HG03175 (cell line): ENCODE results near the gene MIEF1.

Source experiments
- ATAC-seq: cut with Tn5 transposase; IDR thresholded peaks from one replicate; pipeline ENCODE4 v1.9.1; 2021; ENCODE audit warnings: mild to moderate bottlenecking, moderate library complexity; ENCODE audit not compliant: unreplicated experiment

The MIEF1 gene

DNA sequence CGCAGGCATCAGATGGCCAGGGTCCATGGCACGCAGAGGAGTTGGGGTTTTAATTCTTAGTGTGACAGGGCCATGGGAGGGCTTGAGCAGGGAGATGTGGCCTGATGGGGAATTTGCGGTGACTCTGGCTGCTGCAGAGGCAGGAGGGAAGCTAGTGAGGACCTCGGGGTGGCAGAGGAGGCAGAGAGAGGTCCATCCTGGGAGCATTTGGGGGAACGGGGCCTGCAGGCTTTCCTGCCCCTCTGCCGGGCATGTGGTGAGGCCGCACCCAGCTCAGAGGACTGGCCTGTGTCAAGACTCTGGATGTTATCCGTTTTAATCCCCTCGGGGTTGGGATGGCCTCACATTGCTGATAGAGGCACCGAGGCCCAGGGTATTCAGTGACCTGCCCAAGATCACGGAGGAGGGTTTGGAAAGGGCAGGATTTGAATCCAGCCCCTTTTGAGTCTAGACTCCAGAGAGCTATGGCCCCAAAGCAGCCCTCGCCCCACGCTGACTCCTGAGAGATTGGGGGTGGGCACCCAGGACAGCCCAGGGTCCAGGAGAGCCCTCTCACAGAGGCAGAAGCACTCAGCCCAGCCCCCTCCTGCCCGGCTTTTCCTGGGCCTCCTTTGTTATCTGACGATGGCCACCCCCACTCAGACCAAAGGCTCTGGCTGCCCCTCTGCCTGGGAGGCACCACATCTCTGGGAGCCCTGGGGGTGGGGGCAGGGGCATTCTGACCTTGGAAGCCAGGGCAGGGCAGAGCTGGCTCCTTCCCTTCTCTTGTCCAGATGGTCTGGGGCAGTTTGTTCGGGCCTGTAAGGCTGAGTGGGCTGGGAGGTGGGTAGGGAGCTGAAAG lies 31.4 kb upstream of the MIEF1 start:
- ATAC-seq: no peak

DNA sequence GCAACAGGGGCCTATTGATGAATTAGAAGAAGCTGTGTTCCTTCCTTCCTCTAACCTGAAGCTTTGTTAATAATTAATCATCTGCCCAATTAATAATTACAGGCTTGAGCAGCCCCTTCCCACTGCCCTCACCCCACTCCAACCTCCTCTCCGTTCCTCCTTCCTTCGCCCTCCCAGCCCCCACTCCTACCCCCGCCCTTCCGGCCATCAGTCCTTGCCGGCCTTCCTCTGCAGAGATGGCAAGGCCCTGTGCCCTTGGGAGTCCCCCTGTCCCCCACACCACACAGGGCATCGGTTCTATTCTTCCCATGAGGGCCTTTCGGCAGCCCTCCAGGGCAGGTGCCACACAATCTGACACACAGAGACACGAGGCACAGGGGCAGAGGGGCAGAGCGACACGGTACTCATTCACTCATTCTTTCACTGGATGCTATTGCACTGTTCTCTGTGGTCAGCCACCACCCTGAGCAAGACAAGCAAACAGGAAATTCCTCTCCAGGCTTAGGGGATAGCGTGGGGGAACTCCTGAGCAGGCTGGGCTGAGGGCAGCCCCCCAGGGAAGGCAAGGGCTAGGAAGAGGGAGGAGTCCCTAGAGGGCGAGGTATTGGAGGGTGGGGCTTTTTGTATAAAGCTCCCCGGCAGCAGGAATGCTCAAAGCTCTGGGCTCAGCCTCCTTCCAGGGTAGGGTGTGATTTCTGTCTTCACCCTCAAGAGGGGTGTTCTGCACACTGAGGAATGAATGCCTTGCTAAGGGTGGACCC lies 30.5 kb upstream of the MIEF1 start:
- ATAC-seq: peak; percentile 61

DNA sequence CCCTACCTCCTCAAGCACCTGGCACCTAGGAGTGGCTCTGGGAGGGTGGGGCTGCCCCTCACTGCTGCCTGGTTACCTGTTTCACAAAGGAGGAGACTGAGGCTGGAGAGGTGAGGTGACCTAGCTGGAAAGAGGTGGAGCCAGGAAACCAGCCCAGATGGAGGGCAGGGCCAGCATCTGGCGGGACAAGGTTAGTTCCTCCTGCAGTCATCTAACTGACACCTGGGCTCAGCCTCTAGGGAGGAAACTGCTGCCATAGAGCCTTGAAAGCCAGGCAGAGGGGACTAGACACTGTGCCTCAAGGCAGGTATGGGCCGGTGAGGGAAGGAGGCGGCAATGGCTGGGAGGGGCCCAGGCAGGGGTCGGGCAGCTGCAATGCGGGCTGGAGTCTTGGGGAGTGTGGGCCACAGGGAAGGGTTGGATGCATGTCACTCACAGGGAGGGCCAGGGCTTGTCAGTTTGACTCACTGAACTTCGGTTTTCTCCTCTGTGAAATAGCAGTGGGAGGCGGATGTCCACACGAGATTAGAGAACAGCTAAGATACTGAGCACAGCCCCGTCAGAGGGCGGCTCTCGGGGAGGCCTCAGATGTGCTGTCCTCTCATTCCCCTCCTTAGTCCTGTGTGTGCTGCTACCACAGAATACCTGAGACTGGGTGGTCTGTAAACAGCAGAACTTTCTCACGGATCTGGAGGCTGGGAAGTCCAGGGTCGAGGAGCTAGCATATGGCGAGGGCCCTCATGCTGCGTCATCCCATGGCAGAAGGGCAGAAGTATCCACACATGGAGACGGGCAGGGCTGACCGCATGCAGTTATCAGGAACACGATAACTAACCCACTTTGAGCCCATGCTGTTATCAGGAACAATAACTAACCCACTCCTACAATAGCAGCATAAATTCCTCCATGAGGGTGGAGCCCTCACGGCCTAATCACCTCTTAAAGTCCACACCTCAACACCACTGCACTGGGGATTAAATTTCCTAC lies 29.2 kb upstream of the MIEF1 start:
- ATAC-seq: no peak

DNA sequence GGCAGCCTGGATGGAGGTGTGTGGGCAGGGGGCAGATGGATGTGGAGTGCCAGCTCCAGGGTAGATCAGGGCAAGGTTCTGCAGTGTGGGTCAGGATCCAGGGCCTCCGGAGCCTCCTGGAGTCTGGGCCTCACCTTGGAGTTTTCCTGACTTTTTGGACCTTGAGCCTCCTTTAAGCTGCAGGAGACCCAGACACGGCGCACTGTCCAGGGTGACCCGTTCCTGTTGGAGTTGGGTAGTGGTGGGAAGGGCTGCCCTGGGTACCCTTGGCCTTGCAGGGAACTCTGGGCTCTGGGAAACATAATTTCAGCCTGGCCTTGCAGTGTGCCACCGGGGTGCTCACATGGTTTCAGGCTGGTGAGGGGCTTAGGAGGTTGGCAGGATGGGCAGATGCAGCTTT lies 28.2 kb upstream of the MIEF1 start:
- no peak for ATAC-seq

DNA sequence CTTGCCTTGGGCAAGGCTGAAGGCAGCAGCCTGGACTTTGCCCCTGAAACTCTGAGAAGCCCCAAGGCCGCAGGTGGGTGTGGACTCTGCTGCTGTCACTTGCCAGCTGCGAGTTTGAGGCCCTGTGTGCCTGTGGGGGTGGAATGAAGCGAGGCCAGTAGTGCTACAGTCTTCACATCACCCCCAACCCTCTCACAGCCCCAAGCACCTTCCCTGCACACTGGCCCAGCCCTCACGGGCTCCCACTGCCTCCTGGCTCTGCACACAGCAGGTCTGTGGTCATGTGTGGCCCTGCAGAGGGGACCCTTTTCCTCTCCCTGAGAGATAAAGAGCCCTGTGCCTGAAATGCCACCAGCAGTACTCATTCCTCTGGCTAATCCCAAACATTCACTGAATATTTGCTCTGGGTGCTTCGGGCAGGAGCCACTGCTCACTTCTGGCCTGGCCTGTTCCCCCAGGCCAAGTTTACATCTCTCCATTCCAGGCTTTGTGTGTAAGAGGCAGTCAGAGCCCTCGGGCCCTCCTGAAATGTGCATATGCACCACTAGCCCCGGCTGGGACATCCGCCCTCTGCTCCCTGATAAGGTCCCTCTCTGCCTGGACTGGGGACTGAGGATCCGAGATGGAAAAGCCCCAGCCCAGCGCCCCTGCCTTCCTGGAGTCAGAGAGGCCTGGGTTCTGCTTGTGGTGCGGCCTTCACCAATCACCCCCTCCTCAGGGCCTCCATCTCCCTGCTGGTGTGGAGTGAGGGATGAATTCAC lies 27.6 kb upstream of the MIEF1 start:
- no peak for ATAC-seq

DNA sequence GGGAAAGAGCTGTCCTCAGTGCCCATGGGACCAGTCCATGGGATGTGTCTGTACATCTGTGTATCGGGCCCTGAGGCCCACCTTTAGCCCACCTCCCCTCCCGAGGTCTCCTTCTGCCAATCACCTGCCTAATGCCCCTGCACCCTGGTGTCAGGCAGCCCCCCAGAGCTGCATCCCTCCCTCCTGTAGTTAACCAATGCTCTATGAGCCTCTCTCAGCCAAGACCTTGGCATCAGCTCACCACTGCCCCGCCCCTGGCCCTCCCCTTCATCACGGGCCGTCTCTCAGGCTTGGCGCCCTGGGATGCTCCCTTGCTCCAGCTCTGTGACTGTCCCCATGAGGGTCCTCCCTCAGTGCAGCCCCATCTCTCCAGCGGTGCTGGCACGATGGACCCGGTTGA lies 26.8 kb upstream of the MIEF1 start:
- ATAC-seq: no peak

DNA sequence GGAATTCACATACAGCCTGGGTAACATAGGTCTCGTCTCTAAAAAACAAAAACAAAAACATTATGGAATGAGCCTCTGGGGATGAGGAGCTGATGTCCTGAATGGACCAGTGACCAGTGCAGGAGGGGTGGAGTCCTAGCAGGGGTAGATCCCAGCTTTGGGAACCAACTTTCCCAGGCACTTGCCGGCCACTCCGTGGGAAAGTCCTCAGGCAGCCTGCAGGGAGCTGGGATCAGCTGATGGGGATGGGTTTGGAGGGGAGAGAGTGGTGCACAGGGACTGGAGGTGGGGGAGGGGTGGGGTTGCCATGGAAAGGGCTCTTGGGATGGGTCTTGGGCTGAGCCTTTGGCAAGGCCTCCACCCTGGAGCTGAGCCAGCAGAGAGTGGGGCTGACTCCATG lies 26.2 kb upstream of the MIEF1 start:
- ATAC-seq: no peak

DNA sequence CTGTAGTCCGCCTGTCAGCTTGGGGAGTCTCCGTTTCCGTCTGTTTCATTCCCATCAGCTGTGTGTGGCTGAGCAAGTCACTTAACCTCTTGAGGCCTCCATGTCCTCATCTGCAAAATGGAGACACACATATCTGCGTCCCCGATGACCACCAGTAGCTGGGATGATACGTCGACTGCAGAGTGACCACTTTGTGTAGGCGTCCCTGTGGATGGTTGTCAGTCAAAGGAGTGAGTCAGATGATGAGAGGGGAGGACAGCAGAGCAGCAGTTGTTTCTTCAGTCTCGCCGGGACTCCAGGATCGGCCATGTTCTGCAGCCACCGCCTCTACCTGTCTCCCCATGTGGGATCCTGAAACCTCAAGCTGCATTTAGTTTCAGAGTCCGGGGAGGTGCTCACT lies 25.4 kb upstream of the MIEF1 start:
- no peak for ATAC-seq

DNA sequence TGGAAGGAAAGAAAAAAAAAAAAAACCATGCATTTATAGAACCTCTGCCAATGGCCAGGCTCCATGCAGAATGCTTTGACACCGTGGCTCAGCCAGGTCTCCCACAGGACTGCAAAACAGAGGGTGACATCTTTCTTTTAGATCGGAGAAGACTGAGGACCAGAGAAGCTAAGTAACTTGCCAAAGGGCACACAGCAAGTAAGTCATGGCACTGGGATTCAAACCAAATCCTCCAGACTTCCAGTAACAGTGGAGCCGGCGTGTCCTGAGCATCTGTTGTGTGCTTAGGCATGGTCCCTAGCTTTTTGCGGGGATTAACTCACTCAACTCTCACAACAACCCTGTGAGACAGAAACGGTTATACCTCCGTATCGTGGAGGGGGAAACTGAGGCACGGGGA lies 24.5 kb upstream of the MIEF1 start:
- no peak for ATAC-seq

DNA sequence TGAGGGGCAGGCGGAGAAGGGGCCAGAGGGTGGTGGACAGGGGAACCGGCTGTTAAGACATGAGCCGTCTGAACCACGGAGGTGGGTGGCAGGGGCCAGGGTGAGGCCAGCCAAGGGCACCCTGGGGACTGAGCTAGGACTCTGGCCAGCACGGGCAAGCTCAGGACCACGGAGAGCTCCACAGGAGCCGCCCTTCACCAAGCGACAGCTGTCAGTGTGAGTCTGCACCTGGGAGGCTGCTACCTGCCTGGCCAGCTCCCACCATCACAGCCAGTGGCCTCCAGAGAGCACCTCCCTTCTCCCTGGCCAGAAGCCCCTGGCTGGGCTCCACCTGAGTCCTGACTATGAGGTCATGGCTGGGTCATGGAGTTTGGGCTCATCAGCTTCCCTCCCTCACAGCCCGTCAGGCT lies 23.6 kb upstream of the MIEF1 start:
- ATAC-seq: no peak

DNA sequence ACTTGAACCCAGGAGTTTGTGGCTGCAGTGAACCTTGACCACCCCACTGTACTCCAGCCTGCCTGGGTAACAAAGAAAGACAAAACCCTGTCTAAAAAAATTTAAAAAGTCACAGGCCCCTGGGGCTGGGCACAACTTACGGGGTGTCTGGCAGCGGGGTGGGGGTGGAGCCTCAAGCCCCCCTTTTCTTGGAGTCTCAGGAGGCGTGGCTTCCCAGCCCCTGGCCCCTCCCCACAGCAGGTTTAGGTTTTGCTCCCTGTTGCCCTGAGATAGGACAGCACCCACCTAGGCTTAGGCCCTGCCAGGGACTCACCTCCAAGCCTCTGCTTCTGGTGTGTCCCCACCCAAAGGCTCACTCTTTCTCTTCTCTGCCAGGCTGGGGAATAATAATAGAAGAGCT lies 22.8 kb upstream of the MIEF1 start:
- no peak for ATAC-seq

DNA sequence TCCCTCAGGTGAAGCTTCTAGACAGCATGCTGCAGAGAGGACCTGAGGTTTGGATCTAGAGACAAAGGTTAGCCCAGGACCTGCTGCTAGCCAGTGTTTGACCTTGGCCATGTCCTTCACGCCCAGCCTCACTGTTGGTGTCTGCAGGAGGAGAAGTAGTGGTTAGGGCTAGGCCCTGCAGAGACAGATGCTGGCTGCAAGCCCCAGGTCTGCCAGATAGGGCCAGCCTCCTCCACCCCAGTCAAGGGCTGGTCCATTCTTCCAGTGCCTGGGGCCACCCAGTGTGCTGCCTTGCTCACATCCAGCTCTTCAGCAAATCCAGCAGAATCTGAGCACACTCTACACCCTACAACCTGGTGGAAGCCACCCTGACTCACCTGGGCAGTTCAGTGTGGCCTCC lies 21.5 kb upstream of the MIEF1 start:
- ATAC-seq: no peak

DNA sequence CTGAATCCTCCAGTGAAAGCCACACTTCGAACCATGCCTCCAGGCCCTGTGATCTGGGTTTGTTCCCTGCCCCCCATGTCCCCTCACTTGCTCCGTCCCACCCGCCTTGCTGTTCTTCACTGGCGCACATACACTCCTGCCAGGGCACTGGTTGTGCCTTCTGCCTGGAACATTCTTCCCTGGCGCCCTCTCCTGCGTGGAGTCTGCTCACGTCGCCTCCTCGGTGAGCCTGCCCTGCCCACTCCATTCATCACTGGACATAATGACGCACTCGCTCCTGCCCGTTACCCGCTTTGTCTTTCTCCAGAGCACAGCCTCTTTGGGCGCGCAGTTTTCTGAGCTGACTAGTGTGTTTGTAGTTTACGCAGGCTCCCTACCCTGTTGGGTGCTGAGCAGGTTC lies 21.0 kb upstream of the MIEF1 start:
- no peak for ATAC-seq

DNA sequence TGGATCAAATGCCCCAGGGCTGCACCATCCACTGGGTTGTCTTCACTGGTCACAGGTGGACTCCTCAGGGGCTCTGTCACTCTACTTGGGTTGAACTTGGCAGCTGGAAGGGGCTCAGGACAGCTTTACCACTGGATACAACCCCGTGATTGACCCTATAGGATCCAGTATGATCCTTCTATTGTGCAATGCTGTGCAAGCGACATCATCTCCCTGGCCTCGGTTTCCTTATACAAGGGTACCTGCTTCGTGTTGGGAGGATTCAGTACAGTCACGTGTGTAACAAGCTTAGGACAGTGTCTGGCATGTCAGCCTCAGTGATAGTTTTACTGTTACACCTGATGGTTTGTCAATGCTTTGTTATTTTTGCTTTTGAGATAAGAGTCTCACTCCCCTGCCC lies 20.5 kb upstream of the MIEF1 start:
- ATAC-seq: no peak

DNA sequence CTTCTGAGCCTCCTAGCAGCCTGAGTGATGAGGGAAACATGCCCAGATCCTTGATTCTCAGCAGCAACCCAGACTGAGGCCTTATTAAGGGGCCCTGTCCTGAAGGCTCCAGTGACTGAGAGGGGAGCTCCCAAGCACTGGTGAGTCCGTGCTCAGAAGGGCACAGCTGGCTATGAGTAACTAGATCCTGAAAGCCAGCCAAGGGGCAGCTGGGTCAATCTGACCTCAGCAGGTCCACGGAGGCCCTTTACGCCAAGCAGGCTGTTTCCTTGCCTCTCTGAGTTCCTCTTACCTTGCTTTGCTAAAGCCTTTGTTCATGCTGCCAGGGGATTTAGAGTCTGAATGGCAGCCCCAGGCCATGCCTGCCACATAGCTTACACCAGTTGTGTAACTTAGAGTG lies 19.3 kb upstream of the MIEF1 start:
- no peak for ATAC-seq

DNA sequence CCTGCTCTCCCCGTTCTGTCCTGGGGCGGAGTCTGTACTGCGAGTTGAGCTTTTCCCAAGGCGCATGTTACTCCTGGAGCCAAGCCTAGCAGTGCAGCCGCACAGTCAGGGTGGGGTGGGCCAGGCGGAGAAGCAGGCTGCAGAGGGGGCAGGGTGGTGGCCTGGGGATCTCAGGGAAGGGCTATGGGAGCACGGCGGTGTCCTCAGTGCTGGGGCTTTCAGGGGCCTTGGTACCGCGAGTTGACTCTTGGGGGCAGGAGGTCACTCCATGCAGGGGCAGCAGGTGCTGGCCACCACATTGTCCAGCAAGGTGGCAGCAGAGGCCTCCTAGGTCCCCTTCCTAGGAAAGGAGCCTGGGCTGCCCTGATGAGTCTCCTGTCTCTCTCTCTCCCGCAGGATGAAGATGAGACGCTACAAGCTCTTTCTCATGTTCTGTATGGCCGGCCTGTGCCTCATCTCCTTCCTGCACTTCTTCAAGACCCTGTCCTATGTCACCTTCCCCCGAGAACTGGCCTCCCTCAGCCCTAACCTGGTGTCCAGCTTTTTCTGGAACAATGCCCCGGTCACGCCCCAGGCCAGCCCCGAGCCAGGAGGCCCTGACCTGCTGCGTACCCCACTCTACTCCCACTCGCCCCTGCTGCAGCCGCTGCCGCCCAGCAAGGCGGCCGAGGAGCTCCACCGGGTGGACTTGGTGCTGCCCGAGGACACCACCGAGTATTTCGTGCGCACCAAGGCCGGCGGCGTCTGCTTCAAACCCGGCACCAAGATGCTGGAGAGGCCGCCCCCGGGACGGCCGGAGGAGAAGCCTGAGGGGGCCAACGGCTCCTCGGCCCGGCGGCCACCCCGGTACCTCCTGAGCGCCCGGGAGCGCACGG lies 14.9 kb upstream of the MIEF1 start:
- no peak for ATAC-seq

DNA sequence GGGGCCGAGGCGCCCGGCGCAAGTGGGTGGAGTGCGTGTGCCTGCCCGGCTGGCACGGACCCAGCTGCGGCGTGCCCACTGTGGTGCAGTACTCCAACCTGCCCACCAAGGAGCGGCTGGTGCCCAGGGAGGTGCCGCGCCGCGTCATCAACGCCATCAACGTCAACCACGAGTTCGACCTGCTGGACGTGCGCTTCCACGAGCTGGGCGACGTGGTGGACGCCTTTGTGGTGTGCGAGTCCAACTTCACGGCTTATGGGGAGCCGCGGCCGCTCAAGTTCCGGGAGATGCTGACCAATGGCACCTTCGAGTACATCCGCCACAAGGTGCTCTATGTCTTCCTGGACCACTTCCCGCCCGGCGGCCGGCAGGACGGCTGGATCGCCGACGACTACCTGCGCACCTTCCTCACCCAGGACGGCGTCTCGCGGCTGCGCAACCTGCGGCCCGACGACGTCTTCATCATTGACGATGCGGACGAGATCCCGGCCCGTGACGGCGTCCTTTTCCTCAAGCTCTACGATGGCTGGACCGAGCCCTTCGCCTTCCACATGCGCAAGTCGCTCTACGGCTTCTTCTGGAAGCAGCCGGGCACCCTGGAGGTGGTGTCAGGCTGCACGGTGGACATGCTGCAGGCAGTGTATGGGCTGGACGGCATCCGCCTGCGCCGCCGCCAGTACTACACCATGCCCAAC lies 14.1 kb upstream of the MIEF1 start:
- ATAC-seq: no peak

DNA sequence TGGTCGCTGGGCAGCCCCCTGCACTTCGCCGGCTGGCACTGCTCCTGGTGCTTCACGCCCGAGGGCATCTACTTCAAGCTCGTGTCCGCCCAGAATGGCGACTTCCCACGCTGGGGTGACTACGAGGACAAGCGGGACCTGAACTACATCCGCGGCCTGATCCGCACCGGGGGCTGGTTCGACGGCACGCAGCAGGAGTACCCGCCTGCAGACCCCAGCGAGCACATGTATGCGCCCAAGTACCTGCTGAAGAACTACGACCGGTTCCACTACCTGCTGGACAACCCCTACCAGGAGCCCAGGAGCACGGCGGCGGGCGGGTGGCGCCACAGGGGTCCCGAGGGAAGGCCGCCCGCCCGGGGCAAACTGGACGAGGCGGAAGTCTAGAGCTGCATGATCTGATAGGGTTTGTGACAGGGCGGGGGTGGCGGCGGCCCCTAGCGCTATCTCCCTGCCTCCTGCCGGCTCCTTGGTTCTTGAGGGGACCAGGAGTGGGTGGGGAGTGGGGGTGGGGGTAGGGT lies 13.5 kb upstream of the MIEF1 start:
- ATAC-seq: no peak
